WTC11 (cell line): ENCODE measurements around the gene KCTD16. TPM values are rescaled to one million over a fixed set of nuclear protein-coding genes. Genes with fewer than 3 reads are reported as not detected.

Experiments used
- ATAC-seq: fragments of 200-7000 bp; cut with Tn5 transposase; 2 replicates; pipeline ENCODE4 v1.10.0; 2021; ENCODE audit warnings: mild to moderate bottlenecking, moderate library complexity
- CTCF ChIA-PET: fragments of 300-600 bp; sonication (Branson Sonifier 250); formaldehyde crosslinking; loops from one replicate; lab custom pipeline; 2021; ENCODE audit warnings: antibody characterized with exemption; lab: Charles Lee
- POLR2A ChIA-PET: fragments of 350-600 bp; sonication (Branson Sonifier 250); formaldehyde crosslinking; loops from one replicate; lab custom pipeline; 2021; ENCODE audit warnings: antibody characterized with exemption; lab: Charles Lee
- DNase-seq: peaks from one replicate; pipeline ENCODE4 v3.0.0; 2021; ENCODE audit warnings: low spot score
- H3K27ac Mint-ChIP-seq: 2 replicates; pipeline ENCODE4 v1.8.0; 2021; ENCODE audit warnings: mixed read lengths
- H3K27me3 Mint-ChIP-seq: 2 replicates; pipeline ENCODE4 v1.8.0; 2021; ENCODE audit warnings: low read depth, mild to moderate bottlenecking, moderate library complexity, mixed read lengths
- H3K36me3 Mint-ChIP-seq: 2 replicates; pipeline ENCODE4 v1.8.0; 2021; ENCODE audit warnings: mixed read lengths
- H3K4me1 Mint-ChIP-seq: 2 replicates; pipeline ENCODE4 v1.8.0; 2022; ENCODE audit warnings: mixed read lengths
- H3K4me3 Mint-ChIP-seq: 2 replicates; pipeline ENCODE4 v1.8.0; 2021; ENCODE audit warnings: mild to moderate bottlenecking, moderate library complexity, mixed read lengths
- H3K9me3 Mint-ChIP-seq: 2 replicates; pipeline ENCODE4 v1.8.0; 2021; ENCODE audit warnings: mixed read lengths
- AFF4 ChIP-seq: sonication (generic); formaldehyde crosslinking; IDR thresholded peaks from 2 replicates; pipeline ENCODE4 v1.8.1; 2023; ENCODE audit warnings: mild to moderate bottlenecking, missing genetic modification reagents, borderline replicate concordance
- FOXJ3 ChIP-seq: sonication (generic); formaldehyde crosslinking; IDR thresholded peaks from 2 replicates; pipeline ENCODE4 v1.9.0; 2021; ENCODE audit warnings: missing genetic modification reagents, mild to moderate bottlenecking, borderline replicate concordance
- GRHL2 ChIP-seq: fragments of 250-450 bp; sonication (Bioruptor Pico); IDR thresholded peaks from 2 replicates; pipeline ENCODE4 v1.8.0; 2022; ENCODE audit warnings: mild to moderate bottlenecking, moderate library complexity; ENCODE audit not compliant: insufficient replicate concordance, severe bottlenecking
- KAT7 ChIP-seq: sonication (generic); formaldehyde crosslinking; IDR thresholded peaks from 2 replicates; pipeline ENCODE4 v1.8.1; 2023; ENCODE audit warnings: missing genetic modification reagents, mild to moderate bottlenecking, borderline replicate concordance
- MLX ChIP-seq: sonication (generic); formaldehyde crosslinking; IDR thresholded peaks from 2 replicates; pipeline ENCODE4 v1.8.1; 2023; ENCODE audit warnings: mild to moderate bottlenecking, missing genetic modification reagents, moderate library complexity
- MXD4 ChIP-seq: fragments of 250-450 bp; sonication (Bioruptor Pico); IDR thresholded peaks from 2 replicates; pipeline ENCODE4 v1.8.0; 2021; ENCODE audit warnings: mild to moderate bottlenecking, moderate library complexity, borderline replicate concordance
- NFATC4 ChIP-seq: fragments of 250-450 bp; sonication (Bioruptor Pico); IDR thresholded peaks from 2 replicates; pipeline ENCODE4 v1.9.0; 2021; ENCODE audit warnings: mild to moderate bottlenecking
- NFYB ChIP-seq: sonication (generic); formaldehyde crosslinking; conservative IDR thresholded peaks from 2 replicates; pipeline ENCODE4 v1.8.0; 2022; ENCODE audit warnings: low read depth, missing genetic modification reagents
- NR1H2 ChIP-seq: sonication (generic); formaldehyde crosslinking; IDR thresholded peaks from 2 replicates; pipeline ENCODE4 v1.9.0; 2021; ENCODE audit warnings: mild to moderate bottlenecking, moderate library complexity, missing genetic modification reagents
- PRRX2 ChIP-seq: fragments of 250-450 bp; sonication (Bioruptor Pico); IDR thresholded peaks from 2 replicates; pipeline ENCODE4 v1.8.0; 2021; ENCODE audit warnings: mild to moderate bottlenecking
- SOX15 ChIP-seq: fragments of 250-450 bp; sonication (Bioruptor Pico); IDR thresholded peaks from 2 replicates; pipeline ENCODE4 v1.9.0; 2021; ENCODE audit warnings: mild to moderate bottlenecking
- ZNF121 ChIP-seq: sonication (generic); formaldehyde crosslinking; IDR thresholded peaks from 2 replicates; pipeline ENCODE4 v1.8.0; 2023; ENCODE audit warnings: missing genetic modification reagents
- ZNF232 ChIP-seq: sonication (generic); formaldehyde crosslinking; IDR thresholded peaks from 2 replicates; pipeline ENCODE4 v1.8.0; 2022; ENCODE audit warnings: mild to moderate bottlenecking, missing genetic modification reagents
- ZNF263 ChIP-seq: sonication (generic); formaldehyde crosslinking; IDR thresholded peaks from 2 replicates; pipeline ENCODE4 v1.8.1; 2022; ENCODE audit warnings: low read depth, mild to moderate bottlenecking, moderate library complexity, missing genetic modification reagents
- ZNF423 ChIP-seq: fragments of 250-450 bp; sonication (Bioruptor Pico); IDR thresholded peaks from 2 replicates; pipeline ENCODE4 v2.1.2; 2022; ENCODE audit warnings: mild to moderate bottlenecking, moderate library complexity
- total RNA-seq: library from RNA; stranded (reverse); gene quantifications from 3 replicates; pipeline ENCODE4 v1.2.3, GENCODE V29; 2021
- TF ChIP-seq, protein P1 (sequence below): sonication (generic); formaldehyde crosslinking; IDR thresholded peaks from 2 replicates; pipeline ENCODE4 v1.8.1; 2023; ENCODE audit warnings: mild to moderate bottlenecking, missing genetic modification reagents, moderate library complexity
- TF ChIP-seq, protein P2 (sequence below): sonication (generic); formaldehyde crosslinking; IDR thresholded peaks from 2 replicates; pipeline ENCODE4 v1.8.0; 2023; ENCODE audit warnings: missing genetic modification reagents, mild to moderate bottlenecking, borderline replicate concordance
- TF ChIP-seq, protein P3 (sequence below): sonication (generic); formaldehyde crosslinking; IDR thresholded peaks from 2 replicates; pipeline ENCODE4 v1.8.1; 2022; ENCODE audit warnings: missing genetic modification reagents, borderline replicate concordance
- TF ChIP-seq, protein P4 (sequence below): sonication (generic); formaldehyde crosslinking; IDR thresholded peaks from 2 replicates; pipeline ENCODE4 v1.8.0; 2023; ENCODE audit warnings: mild to moderate bottlenecking, missing genetic modification reagents
- TF ChIP-seq, protein P5 (sequence below): sonication (generic); formaldehyde crosslinking; IDR thresholded peaks from 2 replicates; pipeline ENCODE4 v1.8.0; 2022; ENCODE audit warnings: mild to moderate bottlenecking, missing genetic modification reagents

KCTD16 gene
- total RNA-seq, 1 experiment from 2014 or later = 0.20 TPM

DNA sequence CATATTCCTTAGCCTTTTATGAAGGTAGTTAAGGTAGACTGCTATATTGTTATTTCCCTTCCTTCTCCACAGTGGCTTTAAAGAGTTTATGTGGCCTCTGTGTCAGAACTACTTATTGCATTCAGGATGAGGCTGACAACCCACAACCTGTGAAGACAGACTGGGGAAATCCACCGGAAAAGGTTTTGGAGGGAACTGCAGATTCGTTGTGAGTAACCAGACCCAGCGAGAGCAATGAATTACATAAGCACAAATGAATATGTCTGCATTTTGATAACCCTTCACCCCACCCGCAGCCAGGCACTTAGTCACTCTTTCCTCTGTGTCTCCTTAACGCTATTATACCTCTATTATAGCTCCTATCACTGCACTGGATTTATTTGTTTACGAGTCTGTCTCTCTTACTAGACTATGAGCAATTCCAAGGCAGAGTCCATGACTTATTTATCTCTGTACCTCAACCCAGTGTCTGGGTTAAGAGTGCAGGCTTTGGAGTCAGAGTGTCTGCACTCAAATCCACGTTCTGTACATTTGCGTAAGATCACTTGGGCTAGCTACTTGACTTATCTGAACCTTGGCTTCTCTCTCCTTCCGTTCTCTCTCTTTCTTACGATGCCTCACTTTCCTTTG is 19.2 kb downstream of the KCTD16 start:
- ATAC-seq (no peak), DNase-seq (no peak)
- no peaks in the 10 kb centered on the region for H3K4me1 Mint-ChIP-seq
- no peak for TF ChIP-seq ZNF263 (CRISPR knock-in tag)
- no peak for TF ChIP-seq KAT7
- no peak for TF ChIP-seq AFF4 (CRISPR knock-in tag)
- TF ChIP-seq NR1H2 (CRISPR knock-in tag) = no peak
- no peak for TF ChIP-seq ZNF232 (CRISPR knock-in tag)
- TF ChIP-seq PRRX2 (CRISPR knock-in tag) = no peak
- TF ChIP-seq ZNF121 (CRISPR knock-in tag) = no peak
- no peak for TF ChIP-seq MXD4 (CRISPR knock-in tag)
- TF ChIP-seq ZNF423 (CRISPR knock-in tag) = no peak
- TF ChIP-seq SOX15 = no peak
- TF ChIP-seq, protein P1, sequence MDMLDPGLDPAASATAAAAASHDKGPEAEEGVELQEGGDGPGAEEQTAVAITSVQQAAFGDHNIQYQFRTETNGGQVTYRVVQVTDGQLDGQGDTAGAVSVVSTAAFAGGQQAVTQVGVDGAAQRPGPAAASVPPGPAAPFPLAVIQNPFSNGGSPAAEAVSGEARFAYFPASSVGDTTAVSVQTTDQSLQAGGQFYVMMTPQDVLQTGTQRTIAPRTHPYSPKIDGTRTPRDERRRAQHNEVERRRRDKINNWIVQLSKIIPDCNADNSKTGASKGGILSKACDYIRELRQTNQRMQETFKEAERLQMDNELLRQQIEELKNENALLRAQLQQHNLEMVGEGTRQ (CRISPR knock-in tag) = no peak
- no peak for TF ChIP-seq NFYB (CRISPR knock-in tag)
- TF ChIP-seq, protein P2, sequence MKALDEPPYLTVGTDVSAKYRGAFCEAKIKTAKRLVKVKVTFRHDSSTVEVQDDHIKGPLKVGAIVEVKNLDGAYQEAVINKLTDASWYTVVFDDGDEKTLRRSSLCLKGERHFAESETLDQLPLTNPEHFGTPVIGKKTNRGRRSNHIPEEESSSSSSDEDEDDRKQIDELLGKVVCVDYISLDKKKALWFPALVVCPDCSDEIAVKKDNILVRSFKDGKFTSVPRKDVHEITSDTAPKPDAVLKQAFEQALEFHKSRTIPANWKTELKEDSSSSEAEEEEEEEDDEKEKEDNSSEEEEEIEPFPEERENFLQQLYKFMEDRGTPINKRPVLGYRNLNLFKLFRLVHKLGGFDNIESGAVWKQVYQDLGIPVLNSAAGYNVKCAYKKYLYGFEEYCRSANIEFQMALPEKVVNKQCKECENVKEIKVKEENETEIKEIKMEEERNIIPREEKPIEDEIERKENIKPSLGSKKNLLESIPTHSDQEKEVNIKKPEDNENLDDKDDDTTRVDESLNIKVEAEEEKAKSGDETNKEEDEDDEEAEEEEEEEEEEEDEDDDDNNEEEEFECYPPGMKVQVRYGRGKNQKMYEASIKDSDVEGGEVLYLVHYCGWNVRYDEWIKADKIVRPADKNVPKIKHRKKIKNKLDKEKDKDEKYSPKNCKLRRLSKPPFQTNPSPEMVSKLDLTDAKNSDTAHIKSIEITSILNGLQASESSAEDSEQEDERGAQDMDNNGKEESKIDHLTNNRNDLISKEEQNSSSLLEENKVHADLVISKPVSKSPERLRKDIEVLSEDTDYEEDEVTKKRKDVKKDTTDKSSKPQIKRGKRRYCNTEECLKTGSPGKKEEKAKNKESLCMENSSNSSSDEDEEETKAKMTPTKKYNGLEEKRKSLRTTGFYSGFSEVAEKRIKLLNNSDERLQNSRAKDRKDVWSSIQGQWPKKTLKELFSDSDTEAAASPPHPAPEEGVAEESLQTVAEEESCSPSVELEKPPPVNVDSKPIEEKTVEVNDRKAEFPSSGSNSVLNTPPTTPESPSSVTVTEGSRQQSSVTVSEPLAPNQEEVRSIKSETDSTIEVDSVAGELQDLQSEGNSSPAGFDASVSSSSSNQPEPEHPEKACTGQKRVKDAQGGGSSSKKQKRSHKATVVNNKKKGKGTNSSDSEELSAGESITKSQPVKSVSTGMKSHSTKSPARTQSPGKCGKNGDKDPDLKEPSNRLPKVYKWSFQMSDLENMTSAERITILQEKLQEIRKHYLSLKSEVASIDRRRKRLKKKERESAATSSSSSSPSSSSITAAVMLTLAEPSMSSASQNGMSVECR (CRISPR knock-in tag) = no peak
- TF ChIP-seq, protein P3, sequence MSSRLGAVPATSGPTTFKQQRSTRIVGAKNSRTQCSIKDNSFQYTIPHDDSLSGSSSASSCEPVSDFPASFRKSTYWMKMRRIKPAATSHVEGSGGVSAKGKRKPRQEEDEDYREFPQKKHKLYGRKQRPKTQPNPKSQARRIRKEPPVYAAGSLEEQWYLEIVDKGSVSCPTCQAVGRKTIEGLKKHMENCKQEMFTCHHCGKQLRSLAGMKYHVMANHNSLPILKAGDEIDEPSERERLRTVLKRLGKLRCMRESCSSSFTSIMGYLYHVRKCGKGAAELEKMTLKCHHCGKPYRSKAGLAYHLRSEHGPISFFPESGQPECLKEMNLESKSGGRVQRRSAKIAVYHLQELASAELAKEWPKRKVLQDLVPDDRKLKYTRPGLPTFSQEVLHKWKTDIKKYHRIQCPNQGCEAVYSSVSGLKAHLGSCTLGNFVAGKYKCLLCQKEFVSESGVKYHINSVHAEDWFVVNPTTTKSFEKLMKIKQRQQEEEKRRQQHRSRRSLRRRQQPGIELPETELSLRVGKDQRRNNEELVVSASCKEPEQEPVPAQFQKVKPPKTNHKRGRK (CRISPR knock-in tag) = no peak
- no peak for TF ChIP-seq MLX (CRISPR knock-in tag)
- no peak for TF ChIP-seq NFATC4 (CRISPR knock-in tag)
- TF ChIP-seq, protein P4, sequence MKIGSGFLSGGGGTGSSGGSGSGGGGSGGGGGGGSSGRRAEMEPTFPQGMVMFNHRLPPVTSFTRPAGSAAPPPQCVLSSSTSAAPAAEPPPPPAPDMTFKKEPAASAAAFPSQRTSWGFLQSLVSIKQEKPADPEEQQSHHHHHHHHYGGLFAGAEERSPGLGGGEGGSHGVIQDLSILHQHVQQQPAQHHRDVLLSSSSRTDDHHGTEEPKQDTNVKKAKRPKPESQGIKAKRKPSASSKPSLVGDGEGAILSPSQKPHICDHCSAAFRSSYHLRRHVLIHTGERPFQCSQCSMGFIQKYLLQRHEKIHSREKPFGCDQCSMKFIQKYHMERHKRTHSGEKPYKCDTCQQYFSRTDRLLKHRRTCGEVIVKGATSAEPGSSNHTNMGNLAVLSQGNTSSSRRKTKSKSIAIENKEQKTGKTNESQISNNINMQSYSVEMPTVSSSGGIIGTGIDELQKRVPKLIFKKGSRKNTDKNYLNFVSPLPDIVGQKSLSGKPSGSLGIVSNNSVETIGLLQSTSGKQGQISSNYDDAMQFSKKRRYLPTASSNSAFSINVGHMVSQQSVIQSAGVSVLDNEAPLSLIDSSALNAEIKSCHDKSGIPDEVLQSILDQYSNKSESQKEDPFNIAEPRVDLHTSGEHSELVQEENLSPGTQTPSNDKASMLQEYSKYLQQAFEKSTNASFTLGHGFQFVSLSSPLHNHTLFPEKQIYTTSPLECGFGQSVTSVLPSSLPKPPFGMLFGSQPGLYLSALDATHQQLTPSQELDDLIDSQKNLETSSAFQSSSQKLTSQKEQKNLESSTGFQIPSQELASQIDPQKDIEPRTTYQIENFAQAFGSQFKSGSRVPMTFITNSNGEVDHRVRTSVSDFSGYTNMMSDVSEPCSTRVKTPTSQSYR (CRISPR knock-in tag) = no peak
- TF ChIP-seq GRHL2 (CRISPR knock-in tag) = no peak
- no peak for TF ChIP-seq FOXJ3 (CRISPR knock-in tag)
- TF ChIP-seq, protein P5, sequence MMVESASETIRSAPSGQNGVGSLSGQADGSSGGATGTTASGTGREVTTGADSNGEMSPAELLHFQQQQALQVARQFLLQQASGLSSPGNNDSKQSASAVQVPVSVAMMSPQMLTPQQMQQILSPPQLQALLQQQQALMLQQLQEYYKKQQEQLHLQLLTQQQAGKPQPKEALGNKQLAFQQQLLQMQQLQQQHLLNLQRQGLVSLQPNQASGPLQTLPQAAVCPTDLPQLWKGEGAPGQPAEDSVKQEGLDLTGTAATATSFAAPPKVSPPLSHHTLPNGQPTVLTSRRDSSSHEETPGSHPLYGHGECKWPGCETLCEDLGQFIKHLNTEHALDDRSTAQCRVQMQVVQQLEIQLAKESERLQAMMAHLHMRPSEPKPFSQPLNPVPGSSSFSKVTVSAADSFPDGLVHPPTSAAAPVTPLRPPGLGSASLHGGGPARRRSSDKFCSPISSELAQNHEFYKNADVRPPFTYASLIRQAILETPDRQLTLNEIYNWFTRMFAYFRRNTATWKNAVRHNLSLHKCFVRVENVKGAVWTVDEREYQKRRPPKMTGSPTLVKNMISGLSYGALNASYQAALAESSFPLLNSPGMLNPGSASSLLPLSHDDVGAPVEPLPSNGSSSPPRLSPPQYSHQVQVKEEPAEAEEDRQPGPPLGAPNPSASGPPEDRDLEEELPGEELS = no peak
- ChIA-PET CTCF (interaction anchor here (1.2 kb wide), 1 partner anchor 14 kb away, joined by 3 read pairs; no protein-coding TSS in a partner anchor), POLR2A (no interaction called here)
- H3K27me3 Mint-ChIP-seq = no peaks in the 10 kb centered on the region; the same call in 1 of the 2 replicates
- no peak overlapping the region for H3K4me3 Mint-ChIP-seq
- no peak overlapping the region for H3K27ac Mint-ChIP-seq
- H3K36me3 Mint-ChIP-seq = no peaks in the 10 kb centered on the region
- no peaks in the 10 kb centered on the region for H3K9me3 Mint-ChIP-seq
